Stomach (tissue), 9 donors: ENCODE measurements around the gene SLC6A5. TPM values are rescaled to one million over a fixed set of nuclear protein-coding genes. Genes with fewer than 3 reads are reported as not detected.

Experiments used
- DNase-seq, 2 donors: peaks; one replicate each; pipeline versions ENCODE4 v3.0.0 to v3.0.0-alpha.2; 2013 to 2019
- H3K27ac ChIP-seq, 5 donors: fragments of 200-600 bp in 4 of 5; sonication (generic) in 4 of 5; one replicate each; pipeline ENCODE4 v1.5.1; 2013 to 2019; ENCODE audit warnings: mild to moderate bottlenecking in 1 of 5, moderate library complexity in 1 of 5
- H3K27me3 ChIP-seq, 3 donors: fragments of 200-600 bp; sonication (generic); one replicate each; pipeline ENCODE4 v1.5.1; 2017 to 2019; ENCODE audit warnings: mixed run types in 1 of 3
- H3K36me3 ChIP-seq, 4 donors: fragments of 200-600 bp; sonication (generic); 1 replicate in 3 of 4; 2 replicates in 1 of 4; pipeline ENCODE4 v1.5.1; 2016 to 2019
- H3K4me1 ChIP-seq, 4 donors: fragments of 200-600 bp; sonication (generic); one replicate each; pipeline ENCODE4 v1.5.1; 2016 to 2019
- H3K4me3 ChIP-seq, 4 donors: fragments of 200-600 bp; sonication (generic) in 3 of 4; one replicate each; pipeline ENCODE4 v1.5.1; 2016 to 2019; ENCODE audit warnings: mild to moderate bottlenecking in 1 of 4
- H3K9me3 ChIP-seq, 4 donors: fragments of 200-600 bp; sonication (generic); one replicate each; pipeline ENCODE4 v1.5.1; 2016 to 2019
- EP300 ChIP-seq: sonication (generic); formaldehyde crosslinking; IDR thresholded peaks from one replicate; pipeline ENCODE4 v1.6.1; 2017; ENCODE audit warnings: antibody characterized with exemption
- POLR2A ChIP-seq, 4 donors: fragments of 450-650 bp; IDR thresholded peaks; one replicate each; pipeline ENCODE4 v1.6.1; 2016; ENCODE audit warnings: antibody characterized with exemption in 4 of 4, control low read depth in 2 of 4, mild to moderate bottlenecking in 1 of 4, moderate library complexity in 1 of 4
- POLR2AphosphoS5 ChIP-seq, 3 donors: sonication (generic); formaldehyde crosslinking; IDR thresholded peaks; one replicate each; pipeline ENCODE4 v1.6.1; 2016; ENCODE audit warnings: antibody characterized with exemption in 3 of 3
- WGBS, 5 donors: extraction: QIAGEN DNeasy Blood & Tissue Kit in 3 of 5; methylation state at CpG; one replicate each; pipeline versions ENCODE4 v1.1.5 to v1.1.7; 2013 to 2018; 5-methylcytosine and 5-hydroxymethylcytosine counted together
- intact Hi-C: fragments of 100-400 bp; cut with DNase I; formaldehyde crosslinking; loops from one replicate; pipeline ENCODE4 v1.15.1; 2023; ENCODE audit warnings: low total_unique reads
- polyA plus RNA-seq, 3 donors: library from polyadenylated mRNA; stranded (reverse); fragments of 200-250 nt; gene quantifications; one replicate each; pipeline ENCODE4 v1.2.3, GENCODE V29; 2013
- total RNA-seq, 5 donors: library from RNA; depleted of rRNA; stranded (reverse); fragments of >200 nt; gene quantifications; one replicate each; pipeline versions ENCODE4 v1.1.0 to v1.2.3, GENCODE V29; 2014 to 2016
- TF ChIP-seq, protein P1 (sequence below), 7 experiments: fragments of 450-650 bp in 4 of 7; fragments of 200-600 bp in 3 of 7; sonication (generic) in 3 of 7; IDR thresholded peaks; one replicate each; pipeline ENCODE4 v1.5.1; 2016 to 2019; ENCODE audit warnings: antibody characterized with exemption in 7 of 7, control low read depth in 2 of 7, mild to moderate bottlenecking in 1 of 7
- donor health status: healthy with polysubstance abuse.
- donor health status: Bipolar disorder and iron deficiency.
- donor health status: healthy.

SLC6A5 gene
- total and polyA plus RNA-seq, 8 donors, result not detected

DNA sequence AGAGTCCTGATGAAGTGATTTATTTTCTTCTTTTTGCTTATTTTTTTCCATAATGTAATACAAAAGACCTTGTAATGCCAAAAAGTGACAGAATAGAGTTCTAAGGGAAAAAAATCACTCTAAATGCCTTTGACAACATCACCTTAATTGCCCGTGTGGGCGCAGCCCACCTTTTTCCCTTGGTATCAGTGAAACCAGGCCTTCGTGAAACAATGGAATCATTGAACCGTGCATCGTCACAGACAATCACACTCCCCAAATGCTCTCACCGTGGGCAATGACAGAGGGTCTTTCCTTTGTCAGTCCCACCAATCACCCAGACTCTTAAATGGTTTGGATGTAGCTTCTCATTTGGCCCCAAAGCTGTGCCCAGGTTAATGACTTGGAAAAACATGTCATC lies 9.6 kb upstream of the SLC6A5 start:
- DNase-seq, result no peak
- Histone ChIP-seq H3K4me1 (no peaks in the 10 kb centered on the region), H3K4me3 (no peak overlapping the region), H3K27ac (no peak overlapping the region), H3K27me3 (peaks cover 0 to 40% (median 0%) of the 10 kb centered on the region in 3 donors), H3K36me3 (no peaks in the 10 kb centered on the region), H3K9me3 (no peaks in the 10 kb centered on the region)
- intact Hi-C loops, result no loop called here
- WGBS, 5 donors, result 61 to 74% (median 70%) methylated on average over 6 of the region's 6 CpGs
- TF ChIP-seq POLR2A (IDR thresholded peaks at IDR 0.05) (no peak), EP300 (no peak), POLR2AphosphoS5 (IDR thresholded peaks at IDR 0.05) (no peak)
- TF ChIP-seq, protein P1, sequence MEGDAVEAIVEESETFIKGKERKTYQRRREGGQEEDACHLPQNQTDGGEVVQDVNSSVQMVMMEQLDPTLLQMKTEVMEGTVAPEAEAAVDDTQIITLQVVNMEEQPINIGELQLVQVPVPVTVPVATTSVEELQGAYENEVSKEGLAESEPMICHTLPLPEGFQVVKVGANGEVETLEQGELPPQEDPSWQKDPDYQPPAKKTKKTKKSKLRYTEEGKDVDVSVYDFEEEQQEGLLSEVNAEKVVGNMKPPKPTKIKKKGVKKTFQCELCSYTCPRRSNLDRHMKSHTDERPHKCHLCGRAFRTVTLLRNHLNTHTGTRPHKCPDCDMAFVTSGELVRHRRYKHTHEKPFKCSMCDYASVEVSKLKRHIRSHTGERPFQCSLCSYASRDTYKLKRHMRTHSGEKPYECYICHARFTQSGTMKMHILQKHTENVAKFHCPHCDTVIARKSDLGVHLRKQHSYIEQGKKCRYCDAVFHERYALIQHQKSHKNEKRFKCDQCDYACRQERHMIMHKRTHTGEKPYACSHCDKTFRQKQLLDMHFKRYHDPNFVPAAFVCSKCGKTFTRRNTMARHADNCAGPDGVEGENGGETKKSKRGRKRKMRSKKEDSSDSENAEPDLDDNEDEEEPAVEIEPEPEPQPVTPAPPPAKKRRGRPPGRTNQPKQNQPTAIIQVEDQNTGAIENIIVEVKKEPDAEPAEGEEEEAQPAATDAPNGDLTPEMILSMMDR (IDR thresholded peaks at IDR 0.05), result no peak

DNA sequence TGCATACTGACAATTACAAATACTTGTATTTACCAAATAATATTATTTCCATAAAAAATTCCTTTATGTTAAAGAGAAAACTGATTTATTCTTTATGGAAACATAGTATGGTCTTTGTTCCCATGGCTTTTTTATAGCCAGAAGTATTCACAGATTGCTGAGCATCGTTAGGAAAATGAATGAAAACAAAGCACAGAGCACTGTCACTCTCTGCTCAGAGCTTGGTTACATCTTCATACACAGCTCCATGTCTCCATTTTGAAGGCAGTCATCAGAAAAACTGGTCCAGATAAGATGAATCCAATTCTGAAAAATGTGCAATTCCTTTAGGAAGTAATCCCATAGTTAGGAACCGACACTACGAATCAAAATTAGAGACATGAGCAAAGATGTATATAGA lies 9.0 kb upstream of the SLC6A5 start:
- H3K4me1 ChIP-seq, result no peaks in the 10 kb centered on the region
- no peak overlapping the region for H3K4me3 ChIP-seq
- 81 to 88% (median 85%) methylated on average over 3 of the region's 3 CpGs for WGBS, 5 donors
- TF ChIP-seq, protein P1 (IDR thresholded peaks at IDR 0.05), result no peak
- TF ChIP-seq POLR2AphosphoS5 (IDR thresholded peaks at IDR 0.05) (no peak), POLR2A (IDR thresholded peaks at IDR 0.05) (no peak), EP300 (no peak)
- H3K9me3 ChIP-seq, result no peaks in the 10 kb centered on the region
- no peaks in the 10 kb centered on the region for H3K36me3 ChIP-seq
- no peak for DNase-seq
- H3K27me3 ChIP-seq, result peaks cover 0 to 46% (median 2%) of the 10 kb centered on the region in 3 donors
- no peak overlapping the region for H3K27ac ChIP-seq
- intact Hi-C loops, result no loop called here

DNA sequence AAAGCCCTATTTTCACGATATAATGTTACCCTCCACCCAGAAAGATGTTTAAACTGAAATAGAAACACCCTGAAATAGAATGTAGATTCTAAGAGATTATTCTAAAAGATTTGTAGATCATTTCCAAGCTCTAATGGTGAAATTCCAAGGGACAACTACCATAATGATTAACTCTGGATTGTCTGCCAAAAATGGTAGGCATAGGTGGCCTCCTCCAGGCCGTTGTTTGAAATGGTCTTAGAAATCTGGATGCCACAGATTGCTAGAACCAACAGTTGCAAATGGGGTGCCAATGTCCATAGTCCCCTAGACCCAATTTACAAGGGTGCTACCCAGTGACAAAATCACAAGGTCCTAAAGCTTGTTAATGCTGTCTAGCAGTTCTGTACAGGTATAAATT lies 6.7 kb upstream of the SLC6A5 start:
- H3K4me1 ChIP-seq, result peaks cover 0 to 15% (median 7%) of the 10 kb centered on the region in 4 donors
- no peaks in the 10 kb centered on the region for H3K36me3 ChIP-seq
- WGBS, 5 donors, result 43 to 56% (median 52%) methylated on average over 2 of the region's 2 CpGs
- intact Hi-C loops, result no loop called here
- no peak overlapping the region for H3K4me3 ChIP-seq
- TF ChIP-seq POLR2AphosphoS5 (IDR thresholded peaks at IDR 0.05) (no peak), POLR2A (IDR thresholded peaks at IDR 0.05) (no peak), EP300 (no peak)
- TF ChIP-seq, protein P1 (IDR thresholded peaks at IDR 0.05), result no peak
- no peak for DNase-seq
- no peaks in the 10 kb centered on the region for H3K9me3 ChIP-seq
- no peak overlapping the region for H3K27ac ChIP-seq
- peaks cover 10 to 70% (median 26%) of the 10 kb centered on the region in 3 donors for H3K27me3 ChIP-seq

DNA sequence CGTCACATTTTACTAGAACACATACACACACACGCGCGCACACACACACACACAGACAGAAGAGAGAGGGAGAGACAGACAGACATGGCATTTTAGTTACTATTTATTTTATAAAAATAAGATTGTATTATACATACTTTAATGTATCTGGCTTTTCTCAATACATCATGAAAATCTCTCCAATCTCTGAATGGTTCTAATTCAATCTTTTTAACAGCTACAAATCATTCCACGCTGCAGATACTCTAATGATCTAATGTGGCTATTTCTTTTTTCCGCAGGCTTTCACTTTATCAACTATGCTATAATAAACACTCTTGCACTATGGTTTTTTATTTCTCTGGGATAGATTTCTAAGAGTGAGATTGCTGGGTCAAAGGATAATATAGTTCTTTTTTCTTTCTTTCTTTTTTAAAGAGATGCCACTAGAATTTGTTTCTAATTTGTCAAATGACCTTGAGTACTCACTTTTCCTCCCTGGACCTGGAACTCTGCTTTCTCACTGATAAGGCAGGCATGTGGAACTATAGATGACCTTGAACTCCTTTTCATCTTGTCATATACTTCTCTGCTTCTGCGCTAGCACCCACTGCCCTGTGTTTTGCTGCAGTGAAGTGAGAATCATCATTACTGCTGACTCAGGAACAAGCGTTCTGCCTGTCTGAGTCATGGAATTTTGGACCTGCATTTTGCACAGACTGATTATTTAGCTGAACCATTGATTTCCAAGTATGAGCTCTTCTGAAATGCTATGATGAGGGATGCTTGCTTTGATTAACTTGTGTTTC lies 4.9 kb upstream of the SLC6A5 start:
- Histone ChIP-seq H3K4me3 (no peak overlapping the region), H3K27me3 (peaks cover 11 to 79% (median 43%) of the 10 kb centered on the region in 3 donors), H3K9me3 (peaks cover 0 to 6% (median 0%) of the 10 kb centered on the region in 4 donors), H3K27ac (no peak overlapping the region), H3K36me3 (no peaks in the 10 kb centered on the region), H3K4me1 (peaks cover 0 to 19% (median 7%) of the 10 kb centered on the region in 4 donors)
- WGBS, 5 donors, result 79 to 84% (median 81%) methylated on average over 8 of the region's 8 CpGs
- intact Hi-C loops, result no loop called here
- TF ChIP-seq POLR2A (IDR thresholded peaks at IDR 0.05) (no peak), POLR2AphosphoS5 (IDR thresholded peaks at IDR 0.05) (no peak), EP300 (no peak)
- TF ChIP-seq, protein P1 (IDR thresholded peaks at IDR 0.05), result no peak
- DNase-seq, result no peak
